GM21367 (cell line): ENCODE measurements around the gene CAPN9.
"Not testable (repeated sequence)": the region's sequence is repeated elsewhere in the genome, so short reads cannot be mapped to it uniquely, and the experiment has no call there.

Experiments used
- ATAC-seq: cut with Tn5 transposase; IDR thresholded peaks from one replicate; pipeline ENCODE4 v1.9.1; 2021; ENCODE audit not compliant: unreplicated experiment

Gene CAPN9

GRCh38 chr1:230747127-230747730 lies at the start of gene CAPN9:
Gene CAPN9, plus strand, starts transcription at chr1:230747388. Its CDS starts 109 bp downstream, at chr1:230747497.
- ATAC-seq: no peak

GRCh38 chr1:230698130-230698529 lies 49.1 kb upstream of the CAPN9 start:
- ATAC-seq: no peak

- ATAC-seq: not testable (repeated sequence)
Observed at GRCh38 chr1:230698964-230699363, 48.2 kb upstream of the CAPN9 start.

- ATAC-seq: no peak
Observed at GRCh38 chr1:230699716-230700115, 47.5 kb upstream of the CAPN9 start.

- ATAC-seq: no peak
Observed at GRCh38 chr1:230700132-230700531, 47.1 kb upstream of the CAPN9 start.

- ATAC-seq: no peak
Observed at GRCh38 chr1:230701434-230701833, 45.8 kb upstream of the CAPN9 start.

- no peak for ATAC-seq
Observed at GRCh38 chr1:230701895-230702768, 45.1 kb upstream of the CAPN9 start.

- ATAC-seq: no peak
Observed at GRCh38 chr1:230702934-230703678, 44.1 kb upstream of the CAPN9 start.

GRCh38 chr1:230703679-230704385 lies 43.4 kb upstream of the CAPN9 start:
- ATAC-seq: no peak

- ATAC-seq: no peak
Observed at GRCh38 chr1:230704830-230705229, 42.4 kb upstream of the CAPN9 start.

GRCh38 chr1:230705289-230706019 lies 41.7 kb upstream of the CAPN9 start:
- ATAC-seq: no peak

- no peak for ATAC-seq
Observed at GRCh38 chr1:230706020-230706699, 41.0 kb upstream of the CAPN9 start.

- no peak for ATAC-seq
Observed at GRCh38 chr1:230706887-230707731, 40.1 kb upstream of the CAPN9 start.

GRCh38 chr1:230707732-230708630 lies 39.2 kb upstream of the CAPN9 start:
- ATAC-seq: no peak

- no peak for ATAC-seq
Observed at GRCh38 chr1:230708631-230709580, 38.3 kb upstream of the CAPN9 start.

GRCh38 chr1:230709619-230710542 lies 37.3 kb upstream of the CAPN9 start:
- ATAC-seq: no peak
